Activated T-helper 9 cell treated with anti-CD3 and anti-CD28 coated beads, Interleukin-2, amount 50 U/mL, for 16 hours (primary cell): ENCODE measurements around the gene KLHL12.
"Not testable (repeated sequence)": the region's sequence is repeated elsewhere in the genome, so short reads cannot be mapped to it uniquely, and the experiment has no call there.

Experiments used
- DNase-seq: peaks from one replicate; pipeline ENCODE4 v3.0.0-alpha.2; 2020; ENCODE audit warnings: low read depth

The KLHL12 gene

GRCh38 chr1:202951437-202951836 is 24.4 kb upstream of the KLHL12 start:
- no peak for DNase-seq

- no peak for DNase-seq
These were observed 18.4 kb upstream of the KLHL12 start for GRCh38 chr1:202945483-202945882.

GRCh38 chr1:202944438-202944921 is 17.4 kb upstream of the KLHL12 start:
- no peak for DNase-seq

- no peak for DNase-seq
These were observed 15.4 kb upstream of the KLHL12 start for GRCh38 chr1:202942426-202942825.

- DNase-seq = no peak
These were observed 14.3 kb upstream of the KLHL12 start for GRCh38 chr1:202941372-202941771.

GRCh38 chr1:202940561-202940960 is 13.5 kb upstream of the KLHL12 start:
- DNase-seq = no peak

- no peak for DNase-seq
These were observed 11.4 kb upstream of the KLHL12 start for GRCh38 chr1:202938287-202938925.

- not testable (repeated sequence) for DNase-seq
These were observed 9.4 kb upstream of the KLHL12 start for GRCh38 chr1:202936409-202936808.

GRCh38 chr1:202935844-202936243 is 8.8 kb upstream of the KLHL12 start:
- no peak for DNase-seq

GRCh38 chr1:202934755-202935154 is 7.7 kb upstream of the KLHL12 start:
- no peak for DNase-seq

- no peak for DNase-seq
These were observed 5.4 kb upstream of the KLHL12 start for GRCh38 chr1:202932476-202932875.

- no peak for DNase-seq
These were observed 3.5 kb downstream of the KLHL12 start for GRCh38 chr1:202923533-202923932.

- DNase-seq = no peak
These were observed 7.4 kb downstream of the KLHL12 start for GRCh38 chr1:202919615-202920014.

GRCh38 chr1:202915146-202915545 is 11.9 kb downstream of the KLHL12 start:
- no peak for DNase-seq

- not testable (repeated sequence) for DNase-seq
These were observed 14.6 kb downstream of the KLHL12 start for GRCh38 chr1:202912476-202912875.

GRCh38 chr1:202909494-202909893 is 17.5 kb downstream of the KLHL12 start:
- no peak for DNase-seq

GRCh38 chr1:202908998-202909397 is 18.0 kb downstream of the KLHL12 start:
- DNase-seq = no peak

GRCh38 chr1:202905331-202905730 is 21.7 kb downstream of the KLHL12 start:
- DNase-seq = no peak

GRCh38 chr1:202903808-202904207 is 23.2 kb downstream of the KLHL12 start:
- not testable (repeated sequence) for DNase-seq

GRCh38 chr1:202901555-202901954 is 25.5 kb downstream of the KLHL12 start:
- no peak for DNase-seq

- DNase-seq = no peak
These were observed 34.5 kb downstream of the KLHL12 start for GRCh38 chr1:202892501-202892900.

- no peak for DNase-seq
These were observed 36.6 kb downstream of the KLHL12 start for GRCh38 chr1:202890392-202890791.

- peak; percentile 95 for DNase-seq
These were observed 38.3 kb downstream of the KLHL12 start, which contains the start of gene RABIF for GRCh38 chr1:202888531-202889360. Gene RABIF, minus strand, starts transcription at chr1:202889149. Its CDS starts 51 bp downstream, at chr1:202889098.
